Peyer's patch (tissue), 4 donors: ENCODE results near the gene ABR. TPM values are rescaled to one million over a fixed set of nuclear protein-coding genes. Genes with fewer than 3 reads are reported as not detected.

Experiments
- DNase-seq, 3 donors: peaks; one replicate each; pipeline ENCODE4 v3.0.0-alpha.2; 2017 to 2019
- H3K27ac ChIP-seq, 4 donors: fragments of 200-600 bp; sonication (generic); one replicate each; pipeline ENCODE4 v1.5.1; 2016 to 2019
- H3K27me3 ChIP-seq, 2 donors: fragments of 200-600 bp; sonication (generic); one replicate each; pipeline ENCODE4 v1.5.1; 2019
- H3K36me3 ChIP-seq, 3 donors: fragments of 200-600 bp; sonication (generic); one replicate each; pipeline ENCODE4 v1.5.1; 2016 to 2019
- H3K4me1 ChIP-seq, 4 donors: fragments of 200-600 bp; sonication (generic); one replicate each; pipeline ENCODE4 v1.5.1; 2016 to 2019
- H3K4me3 ChIP-seq, 4 donors: fragments of 200-600 bp; sonication (generic); 1 replicate in 3 of 4; 2 replicates in 1 of 4; pipeline ENCODE4 v1.5.1; 2016 to 2019; ENCODE audit warnings: mild to moderate bottlenecking in 1 of 4
- H3K9me3 ChIP-seq, 4 donors: fragments of 200-600 bp; sonication (generic); one replicate each; pipeline ENCODE4 v1.5.1; 2016 to 2019; ENCODE audit warnings: mild to moderate bottlenecking in 1 of 4
- POLR2A ChIP-seq, 2 donors: fragments of 450-650 bp; IDR thresholded peaks; one replicate each; pipeline ENCODE4 v1.5.1; 2017; ENCODE audit warnings: antibody characterized with exemption in 2 of 2, mild to moderate bottlenecking in 2 of 2, moderate library complexity in 2 of 2
- total RNA-seq, 4 donors: library from RNA; depleted of rRNA; stranded (reverse); fragments of >200 nt; gene quantifications; one replicate each; pipeline ENCODE4 v1.1.0, GENCODE V29; 2016
- TF ChIP-seq, protein P1 (sequence below), 6 experiments: fragments of 450-650 bp in 4 of 6; fragments of 200-600 bp in 2 of 6; sonication (generic) in 1 of 6; IDR thresholded peaks; one replicate each; pipeline ENCODE4 v1.5.1; 2017 to 2019; ENCODE audit warnings: antibody characterized with exemption in 6 of 6, mild to moderate bottlenecking in 3 of 6, moderate library complexity in 1 of 6

Gene ABR
- total RNA-seq, 4 donors from 2014 or later: 220 to 753 (median 440) TPM

DNA sequence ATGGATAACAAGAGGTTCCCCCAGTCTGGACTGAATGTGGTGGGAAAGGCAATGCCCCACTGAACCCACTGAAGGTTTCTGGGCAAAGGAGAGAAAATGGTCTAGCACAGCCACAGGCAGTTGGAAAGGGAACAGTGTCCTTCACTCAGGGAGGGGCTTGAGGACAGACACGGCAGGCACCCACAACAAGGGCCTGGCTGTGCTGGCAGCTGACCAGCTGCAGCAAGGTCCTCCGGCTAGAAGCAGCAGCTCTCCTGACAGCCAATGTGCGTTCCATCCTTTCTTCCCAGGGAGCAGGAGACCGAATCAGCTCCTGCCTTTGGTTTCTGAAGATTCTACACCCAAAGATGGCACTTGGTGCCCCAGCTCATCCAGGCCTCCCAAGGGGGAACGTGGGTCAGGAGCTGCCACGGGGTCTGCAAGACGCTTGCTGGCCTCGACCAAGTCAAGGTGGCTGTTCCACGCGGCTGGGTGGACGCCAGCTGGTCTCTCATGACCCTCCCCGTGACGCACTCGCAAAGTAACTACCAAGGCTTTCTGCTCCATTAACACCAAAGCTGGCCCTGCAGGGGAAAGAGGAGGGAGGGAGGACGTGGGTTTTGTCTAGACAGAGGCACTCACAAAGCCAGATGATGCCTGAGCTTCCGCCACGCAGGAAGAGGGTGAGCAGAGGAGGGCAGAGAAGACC lies 11.1 kb downstream of the ABR start:
- TF ChIP-seq POLR2A (IDR thresholded peaks at IDR 0.05): no peak
- TF ChIP-seq, protein P1, sequence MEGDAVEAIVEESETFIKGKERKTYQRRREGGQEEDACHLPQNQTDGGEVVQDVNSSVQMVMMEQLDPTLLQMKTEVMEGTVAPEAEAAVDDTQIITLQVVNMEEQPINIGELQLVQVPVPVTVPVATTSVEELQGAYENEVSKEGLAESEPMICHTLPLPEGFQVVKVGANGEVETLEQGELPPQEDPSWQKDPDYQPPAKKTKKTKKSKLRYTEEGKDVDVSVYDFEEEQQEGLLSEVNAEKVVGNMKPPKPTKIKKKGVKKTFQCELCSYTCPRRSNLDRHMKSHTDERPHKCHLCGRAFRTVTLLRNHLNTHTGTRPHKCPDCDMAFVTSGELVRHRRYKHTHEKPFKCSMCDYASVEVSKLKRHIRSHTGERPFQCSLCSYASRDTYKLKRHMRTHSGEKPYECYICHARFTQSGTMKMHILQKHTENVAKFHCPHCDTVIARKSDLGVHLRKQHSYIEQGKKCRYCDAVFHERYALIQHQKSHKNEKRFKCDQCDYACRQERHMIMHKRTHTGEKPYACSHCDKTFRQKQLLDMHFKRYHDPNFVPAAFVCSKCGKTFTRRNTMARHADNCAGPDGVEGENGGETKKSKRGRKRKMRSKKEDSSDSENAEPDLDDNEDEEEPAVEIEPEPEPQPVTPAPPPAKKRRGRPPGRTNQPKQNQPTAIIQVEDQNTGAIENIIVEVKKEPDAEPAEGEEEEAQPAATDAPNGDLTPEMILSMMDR (IDR thresholded peaks at IDR 0.05): no peak
- no peak overlapping the region for H3K27ac ChIP-seq
- H3K4me1 ChIP-seq: peaks cover 0 to 7% (median 0%) of the 10 kb centered on the region in 4 donors
- no peak overlapping the region for H3K4me3 ChIP-seq
- DNase-seq: no peak
- H3K36me3 ChIP-seq: no peaks in the 10 kb centered on the region
- no peaks in the 10 kb centered on the region for H3K27me3 ChIP-seq
- no peaks in the 10 kb centered on the region for H3K9me3 ChIP-seq

DNA sequence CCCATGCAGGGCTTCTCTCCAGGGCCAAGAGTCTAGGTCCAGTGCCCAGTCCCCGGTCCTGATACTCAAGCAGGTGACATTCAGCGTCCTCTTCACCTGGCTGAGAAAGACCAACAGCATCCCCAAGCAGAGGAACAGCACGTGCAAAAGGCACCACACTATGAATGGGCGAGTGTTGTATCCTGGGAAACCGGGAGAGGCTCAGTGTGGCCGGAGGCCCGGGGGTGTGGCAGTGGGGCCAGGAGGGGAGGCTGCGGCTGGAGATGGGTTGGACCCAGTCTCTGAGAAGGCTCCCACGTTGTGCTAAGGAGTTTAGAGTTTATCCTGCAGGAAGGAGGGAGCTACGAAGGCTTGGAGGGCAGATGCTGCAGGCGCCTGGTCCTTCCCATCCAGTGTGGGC lies 13.5 kb downstream of the ABR start:
- H3K27me3 ChIP-seq: no peaks in the 10 kb centered on the region
- H3K9me3 ChIP-seq: no peaks in the 10 kb centered on the region
- TF ChIP-seq, protein P1 (IDR thresholded peaks at IDR 0.05): no peak
- no peak for TF ChIP-seq POLR2A (IDR thresholded peaks at IDR 0.05)
- H3K4me1 ChIP-seq: peaks cover 0 to 7% (median 0%) of the 10 kb centered on the region in 4 donors
- H3K4me3 ChIP-seq: no peak overlapping the region
- no peak for DNase-seq
- no peaks in the 10 kb centered on the region for H3K36me3 ChIP-seq
- H3K27ac ChIP-seq: no peak overlapping the region

DNA sequence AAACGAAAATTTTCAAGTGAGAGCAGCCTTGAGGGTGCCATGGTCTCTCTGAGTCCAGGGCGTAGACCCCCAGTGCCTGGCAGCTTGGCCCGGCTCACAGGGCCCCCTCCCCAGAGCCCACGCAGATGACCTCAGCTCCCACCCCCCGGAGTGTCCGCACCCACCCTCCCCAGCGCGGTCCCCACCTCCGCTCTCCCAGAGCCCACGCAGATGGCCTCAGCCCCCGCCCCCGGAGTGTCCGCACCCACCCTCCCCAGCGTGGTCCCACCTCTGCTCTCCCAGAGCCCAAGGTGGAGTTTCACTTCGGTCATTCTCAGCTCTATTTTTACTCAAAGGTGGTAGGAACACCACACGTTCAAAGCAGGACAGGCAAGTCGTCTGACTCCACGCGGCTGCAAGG lies 13.9 kb downstream of the ABR start:
- TF ChIP-seq, protein P1 (IDR thresholded peaks at IDR 0.05): no peak
- no peak for TF ChIP-seq POLR2A (IDR thresholded peaks at IDR 0.05)
- Histone ChIP-seq H3K4me3 (no peak overlapping the region), H3K27me3 (no peaks in the 10 kb centered on the region), H3K4me1 (peaks cover 0 to 7% (median 0%) of the 10 kb centered on the region in 4 donors), H3K27ac (no peak overlapping the region), H3K9me3 (no peaks in the 10 kb centered on the region), H3K36me3 (no peaks in the 10 kb centered on the region)
- DNase-seq: no peak

DNA sequence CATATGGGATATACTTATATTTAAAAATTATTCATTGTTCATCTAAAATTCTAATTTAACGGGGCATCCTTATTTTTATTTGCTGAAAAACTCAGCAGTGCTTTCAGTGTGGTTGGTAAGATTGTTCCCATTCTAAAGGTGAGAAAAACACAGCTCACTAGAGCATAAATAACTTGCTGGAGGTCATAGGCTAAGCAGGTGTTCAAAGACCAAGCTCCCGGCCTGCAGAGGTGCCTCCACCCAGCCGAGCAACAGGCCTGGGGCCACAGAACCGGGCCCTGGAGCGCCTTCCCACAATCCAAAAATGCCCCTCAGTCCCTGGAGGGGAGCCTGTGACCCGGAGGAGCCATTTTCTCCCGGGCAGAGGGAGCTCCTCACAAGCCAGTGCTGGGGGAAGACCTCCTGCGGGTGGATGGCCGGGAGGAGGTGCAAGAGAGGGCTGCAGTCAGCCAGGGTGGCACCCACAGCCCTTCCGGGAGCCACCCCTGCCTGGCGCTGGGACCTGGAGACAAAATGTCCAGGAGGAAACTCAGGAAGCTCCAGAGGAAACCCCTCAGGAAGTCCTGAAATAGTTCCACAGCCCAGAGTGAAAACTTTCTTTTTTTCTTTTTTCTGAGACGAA lies 14.7 kb downstream of the ABR start:
- Histone ChIP-seq H3K36me3 (no peaks in the 10 kb centered on the region), H3K4me3 (no peak overlapping the region), H3K4me1 (peaks cover 0 to 7% (median 0%) of the 10 kb centered on the region in 4 donors), H3K27ac (no peak overlapping the region), H3K27me3 (no peaks in the 10 kb centered on the region), H3K9me3 (no peaks in the 10 kb centered on the region)
- no peak for DNase-seq
- TF ChIP-seq, protein P1 (IDR thresholded peaks at IDR 0.05): no peak
- TF ChIP-seq POLR2A (IDR thresholded peaks at IDR 0.05): no peak

DNA sequence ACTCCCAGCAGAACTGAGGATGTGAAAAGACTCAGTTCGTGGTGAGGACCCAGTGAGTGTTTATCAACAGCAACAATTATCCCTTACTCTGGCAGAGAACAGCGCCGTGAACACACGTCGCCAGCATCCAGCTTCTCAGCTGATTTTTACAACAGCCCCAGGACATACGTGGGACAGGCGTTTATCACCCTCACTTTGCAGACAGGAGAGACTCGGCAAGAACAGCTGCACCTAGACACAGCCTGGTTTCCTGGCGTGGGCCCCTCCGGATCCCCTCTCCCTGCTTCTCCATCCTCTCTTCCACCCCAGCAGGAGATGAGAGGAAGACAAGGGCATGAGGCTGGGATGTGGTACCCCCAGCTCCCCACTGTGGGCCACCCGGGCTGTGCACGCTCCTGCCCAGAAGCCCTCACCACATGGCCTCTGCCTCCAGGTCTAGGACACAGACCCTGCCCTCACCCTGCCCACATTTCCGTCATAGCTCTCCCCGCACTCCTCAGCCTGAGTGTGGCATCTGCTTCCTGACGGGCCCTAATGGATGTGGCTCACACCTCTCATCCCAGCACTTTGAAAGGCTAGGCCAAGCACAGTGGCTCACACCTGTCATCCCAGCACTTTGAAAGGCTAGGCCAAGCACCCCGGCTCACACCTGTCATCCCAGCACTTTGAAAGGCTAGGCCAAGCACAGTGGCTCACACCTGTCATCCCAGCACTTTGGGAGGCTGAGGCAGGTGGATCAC lies 17.5 kb downstream of the ABR start:
- Histone ChIP-seq H3K4me3 (no peak overlapping the region), H3K27me3 (no peaks in the 10 kb centered on the region), H3K4me1 (peaks cover 0 to 7% (median 0%) of the 10 kb centered on the region in 4 donors), H3K9me3 (no peaks in the 10 kb centered on the region), H3K27ac (no peak overlapping the region), H3K36me3 (no peaks in the 10 kb centered on the region)
- TF ChIP-seq, protein P1 (IDR thresholded peaks at IDR 0.05): no peak
- no peak for TF ChIP-seq POLR2A (IDR thresholded peaks at IDR 0.05)
- DNase-seq: no peak
